Endodermal cell (in vitro differentiated cells): ENCODE data around the gene TMEM106C. TPM values are rescaled to one million over a fixed set of nuclear protein-coding genes. Genes with fewer than 3 reads are reported as not detected.
A peak's percentile ranks its signal among the peaks of the same experiment; 100 is the strongest.

Experiments
- DNase-seq: peaks from one replicate; pipeline ENCODE4 v3.0.0-alpha.2; 2017
- H3K27ac ChIP-seq: 2 replicates; pipeline ENCODE4 v1.5.1; 2013; ENCODE audit warnings: mild to moderate bottlenecking, low read depth, low read length, moderate library complexity
- H3K27me3 ChIP-seq: 2 replicates; pipeline ENCODE4 v1.6.1; 2013; ENCODE audit warnings: mild to moderate bottlenecking, low read length, moderate library complexity; ENCODE audit not compliant: insufficient read depth, control insufficient read depth, poor library complexity, severe bottlenecking
- H3K36me3 ChIP-seq: 2 replicates; pipeline ENCODE4 v1.7.0; 2013; ENCODE audit warnings: mild to moderate bottlenecking, low read length, moderate library complexity; ENCODE audit not compliant: control insufficient read depth, insufficient read depth
- H3K4me1 ChIP-seq: one replicate; pipeline ENCODE4 v1.7.0; 2013; ENCODE audit warnings: low read length; ENCODE audit not compliant: control insufficient read depth, insufficient read depth
- H3K4me3 ChIP-seq: 2 replicates; pipeline ENCODE4 v1.5.1; 2013; ENCODE audit warnings: mild to moderate bottlenecking, low read length, moderate library complexity
- H3K9ac ChIP-seq: 2 replicates; pipeline ENCODE4 v1.6.1; 2013; ENCODE audit warnings: mild to moderate bottlenecking, low read length, moderate library complexity; ENCODE audit not compliant: poor library complexity, severe bottlenecking; ENCODE audit errors: extremely low read depth
- H3K9me3 ChIP-seq: 2 replicates; pipeline ENCODE4 v1.6.1; 2013; ENCODE audit warnings: mild to moderate bottlenecking, low read length, moderate library complexity; ENCODE audit not compliant: control insufficient read depth
- H3K27ac Mint-ChIP-seq: 2 replicates; pipeline ENCODE4 v1.8.0; 2020; ENCODE audit warnings: mixed read lengths
- H3K27me3 Mint-ChIP-seq: 2 replicates; pipeline ENCODE4 v1.8.0; 2021; ENCODE audit warnings: mild to moderate bottlenecking, mixed read lengths; ENCODE audit not compliant: insufficient read depth
- H3K36me3 Mint-ChIP-seq: 2 replicates; pipeline ENCODE4 v1.8.0; 2020; ENCODE audit warnings: low read depth, mixed read lengths
- H3K4me1 Mint-ChIP-seq: 2 replicates; pipeline ENCODE4 v1.8.0; 2020; ENCODE audit warnings: mixed read lengths
- H3K4me3 Mint-ChIP-seq: 2 replicates; pipeline ENCODE4 v1.8.0; 2020; ENCODE audit warnings: mild to moderate bottlenecking, moderate library complexity, mixed read lengths
- H3K9me3 Mint-ChIP-seq: 2 replicates; pipeline ENCODE4 v1.8.0; 2020; ENCODE audit warnings: mild to moderate bottlenecking, mixed read lengths
- CTCF ChIP-seq: fragments of 200-600 bp; sonication (generic); conservative IDR thresholded peaks from 2 replicates; pipeline ENCODE4 v1.5.0; 2021; ENCODE audit warnings: antibody characterized with exemption, mild to moderate bottlenecking
- WGBS, 2 experiments: methylation state at CpG; one replicate each; pipeline versions ENCODE4 v1.1.5 to v1.1.7; 2013; ENCODE audit warnings: missing lambda C conversion rate in 2 of 2, mixed read lengths in 1 of 2; ENCODE audit not compliant: insufficient coverage in 1 of 2, insufficient read length in 1 of 2; 5-methylcytosine and 5-hydroxymethylcytosine counted together
- long read RNA-seq, 4 experiments: library from polyadenylated mRNA in 2 of 4; library from RNA in 1 of 4; library from capped mRNA in 1 of 4; stranded (forward) in 3 of 4; unstranded in 1 of 4; transcript quantifications; one replicate each; pipeline ENCODE4 v2.0.0, GENCODE V29; 2020 to 2021; ENCODE audit warnings: inconsistent platforms in 1 of 4
- polyA plus RNA-seq, 2 experiments: library from polyadenylated mRNA; stranded (reverse); fragments of 50-300 nt; gene quantifications; one replicate each; pipeline ENCODE4 v1.2.3, GENCODE V29; 2013
- total RNA-seq, 2 donors: library from RNA; stranded (reverse); fragmentation: NEBNext Ultra II Directional in 1 of 2; extraction: Animal tissue kit (Norgen Biotek cat#: 25700) in 1 of 2; gene quantifications; 2 replicates in 1 of 2; 3 replicates in 1 of 2; pipeline ENCODE4 v1.2.1, GENCODE V29; 2021

The TMEM106C gene
- 10 to 100 TPM; 17.3 to 61.6 TPM for total RNA-seq
- 120 TPM for polyA plus RNA-seq (2013, experiment 1 of 2)
- 114 TPM for polyA plus RNA-seq (2013, experiment 2 of 2)
- long read RNA-seq, experiment 1, partial matches to known transcripts = 6 of 18 reads
- long read RNA-seq, experiment 1, other reads (novel, unspliced or antisense) = 4 of 18 reads
- long read RNA-seq, experiment 2, transcript TMEM106C-201 (8 exons, 1,394 nt) = major isoform, 19 of 42 reads
- long read RNA-seq, experiment 2, transcript TMEM106C-203 (8 exons, 1,414 nt) = minor isoform, 6 of 42 reads
- long read RNA-seq, experiment 2, transcript TMEM106C-220 (8 exons, 810 nt) = minor isoform, 11 of 42 reads
- long read RNA-seq, experiment 2, partial matches to known transcripts = 2 of 42 reads
- long read RNA-seq, experiment 2, other reads (novel, unspliced or antisense) = 3 of 42 reads
- long read RNA-seq, experiment 3, transcript TMEM106C-220 (8 exons, 810 nt) = minor isoform, 30 of 88 reads
- long read RNA-seq, experiment 3, transcript TMEM106C-203 (8 exons, 1,414 nt) = minor isoform, 6 of 88 reads
- long read RNA-seq, experiment 3, transcript TMEM106C-201 (8 exons, 1,394 nt) = major isoform, 35 of 88 reads
- long read RNA-seq, experiment 3, partial matches to known transcripts = 10 of 88 reads
- long read RNA-seq, experiment 3, other reads (novel, unspliced or antisense) = 4 of 88 reads
- long read RNA-seq, experiment 4, transcript TMEM106C-201 (8 exons, 1,394 nt) = major isoform, 23 of 63 reads
- long read RNA-seq, experiment 4, transcript TMEM106C-220 (8 exons, 810 nt) = minor isoform, 19 of 63 reads
- long read RNA-seq, experiment 4, partial matches to known transcripts = 5 of 63 reads
- long read RNA-seq, experiment 4, other reads (novel, unspliced or antisense) = 10 of 63 reads

- peak; percentile 98 for TF ChIP-seq CTCF
- H3K27me3 Mint-ChIP-seq = peaks cover 86% of the 10 kb centered on the region
Measured at GRCh38 chr12:47963340-47964040, at the start of gene TMEM106C. Gene TMEM106C, plus strand, starts transcription at chr12:47963596. Its CDS starts 641 bp downstream, at chr12:47964237.

GRCh38 chr12:47920913-47921312 is 42.5 kb upstream of the TMEM106C start:
- Histone ChIP-seq H3K27ac (no peak overlapping the region), H3K4me1 (no peaks in the 10 kb centered on the region), H3K27me3 (peaks cover 77% of the 10 kb centered on the region), H3K4me3 (no peak overlapping the region), H3K36me3 (no peaks in the 10 kb centered on the region), H3K9ac (no peak overlapping the region), H3K9me3 (no peaks in the 10 kb centered on the region)
- no peaks in the 10 kb centered on the region for H3K9me3 Mint-ChIP-seq
- peak; percentile 12 for DNase-seq
- peaks cover 61% of the 10 kb centered on the region for H3K27me3 Mint-ChIP-seq
- TF ChIP-seq CTCF = no peak
- no peak overlapping the region for H3K27ac Mint-ChIP-seq
- 79 to 84% methylated on average over 6 of the region's 6 CpGs for WGBS, 2 experiments
- no peaks in the 10 kb centered on the region for H3K36me3 Mint-ChIP-seq
- H3K4me3 Mint-ChIP-seq = no peak overlapping the region
- no peaks in the 10 kb centered on the region for H3K4me1 Mint-ChIP-seq

More at GRCh38 chr12:47963340-47964040, at the start of gene TMEM106C:
- Mint-ChIP-seq H3K9me3 (peaks cover 26% of the 10 kb centered on the region), H3K36me3 (no peaks in the 10 kb centered on the region), H3K27ac (peak within 1 kb of the TSS; percentile 87), H3K4me1 (peaks cover 8% of the 10 kb centered on the region), H3K4me3 (peak within 1 kb of the TSS; percentile 82)
- 0% methylated on average over 35 to 59 of the region's 59 CpGs for WGBS, 2 experiments
- Histone ChIP-seq H3K9me3 (no peaks in the 10 kb centered on the region), H3K9ac (peak within 1 kb of the TSS; percentile 59), H3K27ac (no peak within 1 kb of the TSS), H3K27me3 (peaks cover 42% of the 10 kb centered on the region), H3K36me3 (no peaks in the 10 kb centered on the region), H3K4me3 (peak within 1 kb of the TSS; percentile 87), H3K4me1 (no peaks in the 10 kb centered on the region)
- peak; percentile 99 for DNase-seq

GRCh38 chr12:47921907-47922306 is 41.5 kb upstream of the TMEM106C start:
- DNase-seq = peak; percentile 10
- Mint-ChIP-seq H3K36me3 (no peaks in the 10 kb centered on the region), H3K4me1 (no peaks in the 10 kb centered on the region), H3K27me3 (peaks cover 58% of the 10 kb centered on the region), H3K4me3 (no peak overlapping the region), H3K27ac (no peak overlapping the region), H3K9me3 (no peaks in the 10 kb centered on the region)
- no peak overlapping the region for H3K27ac ChIP-seq
- H3K9ac ChIP-seq = no peak overlapping the region
- no peak for TF ChIP-seq CTCF
- no peak overlapping the region for H3K4me3 ChIP-seq
- H3K27me3 ChIP-seq = peaks cover 75% of the 10 kb centered on the region
- H3K4me1 ChIP-seq = no peaks in the 10 kb centered on the region
- H3K36me3 ChIP-seq = no peaks in the 10 kb centered on the region
- WGBS, 2 experiments = 62% methylated on average over 1 of the region's 1 CpG; no CpG with 5 or more reads in 1 of the 2 experiments
- no peaks in the 10 kb centered on the region for H3K9me3 ChIP-seq
